GM19328 (cell line): ENCODE results near the gene UBC.
"Not testable (repeated sequence)": the region's sequence is repeated elsewhere in the genome, so short reads cannot be mapped to it uniquely, and the experiment has no call there.

Source experiments
- ATAC-seq: cut with Tn5 transposase; IDR thresholded peaks from one replicate; pipeline ENCODE4 v1.9.1; 2021; ENCODE audit warnings: mild to moderate bottlenecking, moderate library complexity; ENCODE audit not compliant: unreplicated experiment

The UBC gene

GRCh38 chr12:124916374-124917134 lies 2.1 kb upstream of the UBC start:
- ATAC-seq, result no peak

GRCh38 chr12:124915239-124916236 lies 1.1 kb upstream of the UBC start:
- ATAC-seq, result peak; percentile 5

- no peak for ATAC-seq
These were observed 717 bp downstream of the UBC start for GRCh38 chr12:124913474-124914391.

- ATAC-seq, result not testable (repeated sequence)
These were observed 1.7 kb downstream of the UBC start for GRCh38 chr12:124912529-124913287.

- ATAC-seq, result not testable (repeated sequence)
These were observed 2.9 kb downstream of the UBC start for GRCh38 chr12:124911521-124911920.

GRCh38 chr12:124910561-124911478 lies 3.6 kb downstream of the UBC start:
- ATAC-seq, result no peak

- ATAC-seq, result no peak
These were observed 4.5 kb downstream of the UBC start for GRCh38 chr12:124909831-124910560.

- peak; percentile 52 for ATAC-seq
These were observed 7.7 kb downstream of the UBC start for GRCh38 chr12:124906606-124907261.

GRCh38 chr12:124904306-124905098 lies 9.9 kb downstream of the UBC start:
- ATAC-seq, result no peak

GRCh38 chr12:124902916-124903315 lies 11.5 kb downstream of the UBC start:
- ATAC-seq, result peak; percentile 50

- no peak for ATAC-seq
These were observed 13.4 kb downstream of the UBC start for GRCh38 chr12:124901003-124901402.

GRCh38 chr12:124900345-124900795 lies 14.1 kb downstream of the UBC start:
- not testable (repeated sequence) for ATAC-seq

GRCh38 chr12:124898923-124899294 lies 15.5 kb downstream of the UBC start:
- ATAC-seq, result no peak

- ATAC-seq, result no peak
These were observed 16.1 kb downstream of the UBC start for GRCh38 chr12:124898200-124898922.

GRCh38 chr12:124896461-124896860 lies 18.0 kb downstream of the UBC start:
- ATAC-seq, result no peak
